GM19043 (cell line): ENCODE measurements around the gene SHISAL2B.
"Not testable (repeated sequence)": the region's sequence is repeated elsewhere in the genome, so short reads cannot be mapped to it uniquely, and the experiment has no call there.

ENCODE experiments used
- ATAC-seq: cut with Tn5 transposase; IDR thresholded peaks from one replicate; pipeline ENCODE4 v1.9.1; 2021; ENCODE audit warnings: low read depth; ENCODE audit not compliant: unreplicated experiment

SHISAL2B gene

GRCh38 chr5:64690417-64691151, at the start of gene SHISAL2B:
Gene SHISAL2B, plus strand, starts transcription at chr5:64690503. Its CDS starts 121 bp downstream, at chr5:64690624.
- no peak for ATAC-seq

- ATAC-seq: no peak
Observed at GRCh38 chr5:64644831-64645230, 45.5 kb upstream of the SHISAL2B start.

GRCh38 chr5:64646169-64646568, 44.1 kb upstream of the SHISAL2B start:
- ATAC-seq: no peak

GRCh38 chr5:64649512-64649911, 40.8 kb upstream of the SHISAL2B start:
- no peak for ATAC-seq

GRCh38 chr5:64653766-64654560, 36.3 kb upstream of the SHISAL2B start:
- ATAC-seq: no peak

- no peak for ATAC-seq
Observed at GRCh38 chr5:64654561-64654938, 35.8 kb upstream of the SHISAL2B start.

GRCh38 chr5:64655596-64655995, 34.7 kb upstream of the SHISAL2B start:
- ATAC-seq: no peak

- ATAC-seq: no peak
Observed at GRCh38 chr5:64659289-64659688, 31.0 kb upstream of the SHISAL2B start.

GRCh38 chr5:64663181-64663580, 27.1 kb upstream of the SHISAL2B start:
- not testable (repeated sequence) for ATAC-seq

- no peak for ATAC-seq
Observed at GRCh38 chr5:64665243-64665642, 25.1 kb upstream of the SHISAL2B start.

GRCh38 chr5:64666078-64666477, 24.2 kb upstream of the SHISAL2B start:
- no peak for ATAC-seq

- ATAC-seq: no peak
Observed at GRCh38 chr5:64667068-64667467, 23.2 kb upstream of the SHISAL2B start.

- ATAC-seq: no peak
Observed at GRCh38 chr5:64670277-64670676, 20.0 kb upstream of the SHISAL2B start.

- ATAC-seq: no peak
Observed at GRCh38 chr5:64671678-64672077, 18.6 kb upstream of the SHISAL2B start.

- no peak for ATAC-seq
Observed at GRCh38 chr5:64678374-64678773, 11.9 kb upstream of the SHISAL2B start.

- ATAC-seq: no peak
Observed at GRCh38 chr5:64680289-64680688, 10.0 kb upstream of the SHISAL2B start.

- ATAC-seq: no peak
Observed at GRCh38 chr5:64682608-64683007, 7.7 kb upstream of the SHISAL2B start.

GRCh38 chr5:64685866-64686265, 4.4 kb upstream of the SHISAL2B start:
- no peak for ATAC-seq

GRCh38 chr5:64688391-64688790, 1.9 kb upstream of the SHISAL2B start:
- ATAC-seq: no peak

- ATAC-seq: no peak
Observed at GRCh38 chr5:64688965-64689364, 1.3 kb upstream of the SHISAL2B start.

GRCh38 chr5:64690104-64690416, 243 bp upstream of the SHISAL2B start:
- no peak for ATAC-seq

GRCh38 chr5:64691291-64691690, 988 bp downstream of the SHISAL2B start:
- ATAC-seq: no peak
